Measurements from ENCODE around the gene SAT1.
"Not testable (repeated sequence)": the region's sequence is repeated elsewhere in the genome, so short reads cannot be mapped to it uniquely, and the experiment has no call there.

SAT1 gene

DNA sequence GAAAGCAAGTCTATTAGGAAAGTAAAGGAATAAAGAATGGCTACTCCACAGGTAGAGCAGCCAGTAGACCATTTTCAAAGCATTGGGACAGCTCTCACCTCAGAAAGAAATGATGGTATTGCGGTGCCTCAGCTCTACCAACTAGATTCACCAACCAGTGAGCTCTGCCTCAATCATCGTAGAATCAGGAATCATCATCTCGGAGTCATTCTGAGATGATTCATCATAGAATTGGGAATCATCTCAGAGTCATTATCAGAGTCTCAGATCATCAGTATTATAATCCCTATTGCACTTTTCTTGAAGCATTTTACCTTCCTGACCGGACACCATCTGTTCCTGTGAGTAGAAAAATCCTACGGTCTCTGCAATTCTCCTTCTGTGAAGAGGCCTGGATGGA is 17.5 kb upstream of the SAT1 start:
- no peaks in the 10 kb centered on the region for H3K36me3 Mint-ChIP-seq
- no peak overlapping the region for H3K4me3 Mint-ChIP-seq
- H3K27ac Mint-ChIP-seq = no peak overlapping the region
- no peaks in the 10 kb centered on the region for H3K27me3 Mint-ChIP-seq
- H3K9me3 Mint-ChIP-seq = no peaks in the 10 kb centered on the region
- H3K4me1 Mint-ChIP-seq = no peaks in the 10 kb centered on the region
- ATAC-seq = no peak

DNA sequence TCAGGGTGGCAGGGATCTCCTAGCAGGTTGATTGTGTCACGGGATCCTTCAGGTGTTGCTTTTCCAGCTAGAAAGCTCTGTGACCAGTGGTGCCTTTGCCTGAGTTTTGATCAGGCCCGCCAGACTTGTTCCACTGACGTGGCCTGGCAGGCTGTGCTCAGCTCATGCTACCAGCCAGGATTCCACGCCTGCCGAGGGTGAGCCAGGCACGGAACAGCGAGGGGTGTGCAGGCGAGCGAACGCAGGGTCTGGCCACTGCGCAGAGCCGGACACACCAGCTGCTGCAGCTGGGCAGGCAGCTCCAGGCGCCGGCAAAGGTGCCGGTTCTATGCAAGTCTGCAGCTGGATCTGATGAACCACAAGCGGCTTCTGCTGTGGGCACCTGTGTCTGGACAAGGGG is 17.1 kb upstream of the SAT1 start:
- no peaks in the 10 kb centered on the region for H3K36me3 Mint-ChIP-seq
- ATAC-seq = no peak
- no peak overlapping the region for H3K4me3 Mint-ChIP-seq
- no peaks in the 10 kb centered on the region for H3K4me1 Mint-ChIP-seq
- H3K27me3 Mint-ChIP-seq = no peaks in the 10 kb centered on the region
- H3K27ac Mint-ChIP-seq = no peak overlapping the region
- H3K9me3 Mint-ChIP-seq = no peaks in the 10 kb centered on the region

DNA sequence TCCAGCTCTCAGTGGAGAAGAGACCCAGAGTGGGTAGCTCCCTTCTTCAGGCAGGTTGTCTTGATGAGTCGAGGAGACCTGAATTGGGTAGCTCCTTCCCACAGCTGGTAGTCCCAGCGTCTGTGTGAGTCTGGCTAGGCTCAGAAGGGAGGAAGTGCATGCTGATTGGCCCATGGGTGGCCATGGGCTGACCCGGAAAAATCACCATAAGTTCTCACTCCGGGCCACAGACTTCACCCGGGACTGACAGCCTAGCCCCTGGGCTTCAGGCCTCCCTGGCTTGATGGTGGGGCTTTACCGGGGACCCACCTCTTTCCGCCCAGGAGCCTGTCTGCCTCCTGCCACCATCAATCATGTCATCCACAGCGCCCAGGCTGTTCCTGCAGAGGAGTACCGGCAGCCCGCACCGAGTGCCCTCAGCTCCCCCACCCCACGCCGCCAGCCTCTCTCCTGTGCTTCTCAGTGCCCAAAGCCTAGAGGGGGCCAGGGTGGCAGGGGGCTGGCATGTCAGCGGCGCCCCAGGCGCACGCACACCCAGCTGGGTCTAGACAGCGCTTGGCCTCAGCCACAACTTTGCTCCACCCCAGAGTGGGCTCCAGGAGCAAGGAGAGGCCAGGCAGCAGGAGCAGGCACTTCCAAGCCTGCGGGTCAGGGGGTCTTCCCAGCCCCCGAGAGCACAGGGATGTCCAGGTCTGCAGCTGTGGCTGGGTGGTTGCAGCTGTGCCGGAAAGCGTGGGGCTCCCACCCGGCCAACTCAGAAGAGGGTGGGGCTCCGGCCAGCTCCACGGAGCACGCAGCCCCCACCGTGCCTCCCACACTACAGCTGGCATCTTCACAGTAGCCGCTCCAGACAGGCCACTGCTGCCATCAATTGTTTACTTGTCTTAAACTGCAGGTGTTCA is 16.1 kb upstream of the SAT1 start:
- no peak overlapping the region for H3K27ac Mint-ChIP-seq
- peak overlapping the region; percentile 53 for H3K4me3 Mint-ChIP-seq
- H3K9me3 Mint-ChIP-seq = no peaks in the 10 kb centered on the region
- no peaks in the 10 kb centered on the region for H3K36me3 Mint-ChIP-seq
- no peaks in the 10 kb centered on the region for H3K27me3 Mint-ChIP-seq
- peak; percentile 55 for ATAC-seq
- no peaks in the 10 kb centered on the region for H3K4me1 Mint-ChIP-seq

DNA sequence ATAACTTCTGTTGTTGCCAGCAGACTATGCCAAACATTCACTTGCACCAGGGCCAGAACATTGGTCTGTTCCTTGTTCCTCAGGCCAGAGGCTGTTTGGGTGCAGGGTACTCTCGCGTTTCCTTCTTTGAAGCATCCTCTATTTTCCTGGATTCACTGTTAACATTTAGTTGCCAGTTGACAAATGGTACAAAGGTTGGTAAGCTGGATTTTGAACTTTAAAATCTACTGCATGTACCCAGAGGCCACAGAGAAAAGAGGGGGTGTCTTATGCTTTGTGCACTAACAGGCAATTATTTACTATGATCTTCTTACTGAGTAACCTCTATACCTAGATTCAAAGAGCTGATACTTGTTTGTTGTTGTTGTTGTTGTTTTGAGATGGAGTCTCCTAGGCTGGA is 12.8 kb upstream of the SAT1 start:
- no peaks in the 10 kb centered on the region for H3K36me3 Mint-ChIP-seq
- no peaks in the 10 kb centered on the region for H3K27me3 Mint-ChIP-seq
- H3K27ac Mint-ChIP-seq = no peak overlapping the region
- no peaks in the 10 kb centered on the region for H3K9me3 Mint-ChIP-seq
- no peak overlapping the region for H3K4me3 Mint-ChIP-seq
- peaks cover 13% of the 10 kb centered on the region for H3K4me1 Mint-ChIP-seq
- no peak for ATAC-seq

DNA sequence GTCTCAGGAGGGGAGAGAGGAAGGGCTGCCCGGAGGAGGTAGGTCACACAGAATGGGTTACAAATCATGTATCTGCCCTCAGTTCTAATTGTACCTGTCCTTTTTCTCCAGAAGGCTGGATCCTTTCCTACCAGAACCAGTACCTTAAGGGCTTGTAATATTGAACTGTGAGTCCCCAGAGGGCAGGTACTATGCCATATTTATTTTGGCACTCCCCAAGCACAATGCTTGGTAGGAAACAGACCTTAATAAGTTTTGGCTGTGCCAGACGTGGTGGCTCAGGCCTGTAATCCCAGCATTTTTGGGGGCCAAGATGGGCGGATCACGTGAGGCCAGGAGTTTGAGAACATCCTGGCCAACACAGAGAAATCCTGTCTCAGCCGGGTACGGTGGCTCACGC is 11.9 kb upstream of the SAT1 start:
- not testable (repeated sequence) for ATAC-seq, H3K36me3 Mint-ChIP-seq, H3K4me3 Mint-ChIP-seq, H3K27me3 Mint-ChIP-seq, H3K27ac Mint-ChIP-seq, H3K9me3 Mint-ChIP-seq
- H3K4me1 Mint-ChIP-seq = peaks cover 13% of the 10 kb centered on the region

DNA sequence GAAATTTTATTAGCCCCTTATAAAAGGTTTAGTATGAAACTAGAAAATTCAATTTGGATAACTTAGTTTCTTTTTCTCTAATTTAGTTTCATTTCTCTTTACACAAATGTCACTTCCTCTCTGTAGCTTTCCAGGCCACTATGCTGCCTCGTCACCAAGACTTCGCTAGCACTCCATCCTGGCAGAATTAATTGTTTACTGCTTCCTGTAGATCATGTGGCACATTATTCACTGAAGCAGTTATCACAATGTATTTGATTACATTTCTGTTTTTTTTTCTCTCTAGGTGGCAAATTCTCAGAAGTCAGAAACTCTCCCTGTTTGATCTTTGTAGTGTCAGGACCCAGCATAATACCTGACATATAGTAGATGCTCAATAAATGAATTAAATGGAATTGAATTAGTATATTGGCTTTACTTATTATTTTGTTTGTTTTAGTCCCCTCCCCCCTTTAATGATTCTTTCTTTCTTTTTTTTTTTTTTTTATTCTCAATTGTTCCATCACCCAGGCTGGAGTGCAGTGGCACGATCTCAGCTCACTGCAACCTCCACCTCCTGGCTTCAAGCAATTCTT is 9.3 kb upstream of the SAT1 start:
- peak overlapping the region; percentile 91 for H3K27ac Mint-ChIP-seq
- peak overlapping the region; percentile 67 for H3K4me3 Mint-ChIP-seq
- H3K36me3 Mint-ChIP-seq = no peaks in the 10 kb centered on the region
- no peaks in the 10 kb centered on the region for H3K9me3 Mint-ChIP-seq
- peak; percentile 88 for ATAC-seq
- peaks cover 13% of the 10 kb centered on the region for H3K4me1 Mint-ChIP-seq
- H3K27me3 Mint-ChIP-seq = no peaks in the 10 kb centered on the region

DNA sequence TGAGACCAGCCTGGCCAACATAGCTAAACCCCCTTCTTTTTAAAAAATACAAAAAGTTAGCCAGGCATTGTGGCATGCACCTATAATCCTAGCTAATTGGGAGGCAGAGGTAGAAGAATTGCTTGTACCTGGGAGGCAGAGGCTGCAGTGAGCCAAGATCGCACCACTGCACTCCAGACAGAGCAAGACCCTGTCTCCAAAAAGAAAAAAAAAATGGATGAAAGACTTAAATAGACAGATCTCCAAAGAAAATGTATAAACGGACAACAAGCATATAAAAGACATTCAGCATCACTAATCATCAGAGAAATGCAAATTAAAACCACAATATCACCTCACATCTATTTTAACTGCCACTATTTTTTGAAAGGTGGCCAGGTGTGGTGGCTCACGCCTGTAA is 6.6 kb upstream of the SAT1 start:
- Mint-ChIP-seq H3K4me3 (no peak overlapping the region), H3K4me1 (peaks cover 13% of the 10 kb centered on the region), H3K27ac (no peak overlapping the region), H3K9me3 (no peaks in the 10 kb centered on the region), H3K27me3 (no peaks in the 10 kb centered on the region), H3K36me3 (no peaks in the 10 kb centered on the region)
- ATAC-seq = no peak

DNA sequence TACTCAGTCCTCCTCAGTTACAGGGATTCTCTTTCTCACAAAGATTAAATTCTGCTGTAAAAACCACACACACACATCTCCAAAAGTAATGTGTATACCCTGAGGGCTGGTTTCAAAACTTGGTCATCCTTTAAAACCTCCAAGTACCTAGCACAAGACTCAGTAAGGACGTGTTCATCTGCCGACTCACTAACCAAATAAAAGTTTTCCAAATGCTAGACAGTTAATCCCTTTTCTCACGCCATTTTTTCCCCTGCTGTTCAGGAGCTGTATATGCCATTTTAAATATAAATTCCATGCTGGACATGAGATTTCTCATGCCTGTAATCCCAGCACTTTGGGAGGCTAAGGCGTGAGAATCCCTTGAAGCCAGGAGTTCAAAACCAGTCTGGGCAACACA is 3.9 kb upstream of the SAT1 start:
- Mint-ChIP-seq H3K4me3 (no peak overlapping the region), H3K27me3 (no peaks in the 10 kb centered on the region), H3K4me1 (peaks cover 20% of the 10 kb centered on the region), H3K36me3 (peaks cover 5% of the 10 kb centered on the region), H3K9me3 (no peaks in the 10 kb centered on the region), H3K27ac (no peak overlapping the region)
- no peak for ATAC-seq

DNA sequence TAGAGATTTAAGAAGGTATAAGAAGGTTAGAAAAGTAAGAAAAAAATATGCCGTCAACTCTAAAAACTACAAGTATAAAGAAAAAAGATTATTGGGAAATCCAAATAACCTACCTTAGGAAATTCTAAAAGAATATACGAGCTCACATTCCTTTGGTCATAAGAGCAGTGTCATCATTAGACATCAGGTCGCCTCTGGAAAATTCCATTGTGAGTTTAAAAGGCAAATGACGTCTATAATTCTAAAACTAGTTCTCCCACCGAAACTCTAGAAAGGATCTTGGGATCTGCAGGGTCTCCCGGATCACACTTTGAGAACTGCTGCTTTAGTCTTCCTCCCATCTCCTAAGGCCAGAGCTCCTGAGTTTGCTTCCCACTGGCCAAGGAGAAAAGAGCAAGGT is 518 bp upstream of the SAT1 start:
- peaks cover 20% of the 10 kb centered on the region for H3K36me3 Mint-ChIP-seq
- no peaks in the 10 kb centered on the region for H3K27me3 Mint-ChIP-seq

DNA sequence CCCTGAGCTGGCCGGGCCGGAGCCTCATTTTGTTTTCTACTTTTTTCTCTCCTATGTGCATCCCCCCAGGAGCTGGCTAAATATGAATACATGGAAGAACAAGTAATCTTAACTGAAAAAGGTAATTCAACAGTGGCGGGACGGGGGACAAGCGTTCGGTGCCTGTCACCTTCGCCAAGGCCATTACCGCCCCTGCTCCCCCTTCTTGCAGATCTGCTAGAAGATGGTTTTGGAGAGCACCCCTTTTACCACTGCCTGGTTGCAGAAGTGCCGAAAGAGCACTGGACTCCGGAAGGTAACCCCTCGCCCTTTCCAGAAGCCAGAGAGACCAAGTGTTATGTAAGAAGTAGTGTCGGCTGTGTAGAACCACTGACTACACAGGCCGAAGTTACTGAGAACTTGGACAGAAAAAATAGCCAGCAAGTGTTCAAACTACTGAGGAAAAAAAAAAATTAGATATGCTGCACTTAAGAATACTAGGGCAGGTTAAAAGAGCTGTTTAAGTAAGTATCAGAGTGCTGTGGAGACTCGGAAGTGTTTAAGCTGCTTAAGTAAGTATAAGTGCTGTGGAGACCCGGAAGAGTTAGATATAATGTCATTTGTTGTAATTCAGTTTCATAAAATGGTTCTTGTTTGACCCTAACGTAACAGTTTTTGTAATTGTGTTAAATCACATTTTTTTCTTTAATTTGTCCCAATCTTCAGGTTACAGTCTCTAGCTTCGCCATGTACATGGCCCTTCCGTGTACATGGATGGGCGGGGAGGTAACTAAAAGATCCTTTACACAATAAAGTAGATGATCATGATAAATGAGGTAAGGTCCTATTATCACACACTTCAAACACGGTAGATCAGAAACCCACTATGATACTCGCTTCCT is 856 bp downstream of the SAT1 start:
- Mint-ChIP-seq H3K36me3 (peaks cover 20% of the 10 kb centered on the region), H3K27ac (peak overlapping the region; percentile 94), H3K27me3 (no peaks in the 10 kb centered on the region), H3K4me3 (peak overlapping the region; percentile 97), H3K4me1 (peaks cover 31% of the 10 kb centered on the region), H3K9me3 (no peaks in the 10 kb centered on the region)
- ATAC-seq = no peak

More for the DNA sequence above, 518 bp upstream of the SAT1 start:
- Mint-ChIP-seq H3K27ac (peak overlapping the region; percentile 94), H3K4me1 (peaks cover 31% of the 10 kb centered on the region), H3K9me3 (no peaks in the 10 kb centered on the region), H3K4me3 (peak overlapping the region; percentile 97)
- no peak for ATAC-seq

DNA sequence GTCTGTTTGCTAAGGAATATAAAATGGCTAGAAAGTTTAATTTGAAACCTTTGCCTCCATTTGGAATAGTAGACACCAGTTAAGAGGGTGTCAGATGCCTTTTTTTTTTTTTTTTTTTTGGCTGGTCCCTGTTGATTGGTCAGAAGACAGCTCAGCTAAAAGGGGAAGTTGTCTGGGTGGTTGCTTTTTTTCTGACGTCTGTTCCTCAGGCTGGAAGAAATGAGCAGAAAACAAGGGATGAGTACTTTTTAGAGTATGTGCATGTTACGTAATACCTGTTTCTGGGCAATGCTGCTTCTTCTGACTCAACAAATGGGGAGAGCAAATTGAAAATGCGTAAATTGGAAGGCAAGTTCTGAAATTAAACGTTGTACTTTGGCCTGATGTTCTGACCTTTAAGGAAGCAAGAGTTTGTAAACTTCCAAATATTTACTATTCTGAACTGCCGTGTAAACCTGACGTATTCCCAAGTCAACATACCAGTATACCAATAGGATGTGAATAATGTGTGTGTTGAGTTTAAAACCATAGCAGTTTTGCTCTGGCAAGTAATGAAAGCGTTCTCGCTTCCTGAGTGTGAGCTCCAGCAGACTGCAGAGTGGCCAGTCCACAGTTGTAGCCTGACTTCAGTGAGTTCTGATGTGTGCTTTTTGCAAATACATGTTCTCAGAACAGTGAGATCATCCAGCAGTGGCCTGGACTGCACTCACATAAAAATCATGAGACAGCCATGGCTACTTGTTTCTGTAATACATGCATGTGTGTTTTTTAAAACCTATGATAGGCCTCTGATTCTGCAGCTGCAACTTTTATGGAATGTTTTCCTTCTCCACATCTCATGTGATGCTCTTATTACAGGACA is 1.7 kb downstream of the SAT1 start:
- H3K4me1 Mint-ChIP-seq = peaks cover 31% of the 10 kb centered on the region
- ATAC-seq = no peak
- no peaks in the 10 kb centered on the region for H3K27me3 Mint-ChIP-seq
- peaks cover 20% of the 10 kb centered on the region for H3K36me3 Mint-ChIP-seq
- H3K9me3 Mint-ChIP-seq = no peaks in the 10 kb centered on the region
- peak overlapping the region; percentile 97 for H3K4me3 Mint-ChIP-seq
- peak overlapping the region; percentile 94 for H3K27ac Mint-ChIP-seq

DNA sequence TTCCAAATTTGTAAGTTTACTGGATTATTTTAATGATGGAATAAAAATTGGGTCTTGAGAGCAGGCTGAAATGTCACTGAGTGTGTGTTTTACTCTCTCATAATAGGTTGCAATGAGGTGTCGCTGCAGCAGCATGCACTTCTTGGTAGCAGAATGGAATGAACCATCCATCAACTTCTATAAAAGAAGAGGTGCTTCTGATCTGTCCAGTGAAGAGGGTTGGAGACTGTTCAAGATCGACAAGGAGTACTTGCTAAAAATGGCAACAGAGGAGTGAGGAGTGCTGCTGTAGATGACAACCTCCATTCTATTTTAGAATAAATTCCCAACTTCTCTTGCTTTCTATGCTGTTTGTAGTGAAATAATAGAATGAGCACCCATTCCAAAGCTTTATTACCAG is 2.6 kb downstream of the SAT1 start:
- ATAC-seq = no peak
- Mint-ChIP-seq H3K9me3 (no peaks in the 10 kb centered on the region), H3K4me3 (peak overlapping the region; percentile 97), H3K27ac (no peak overlapping the region), H3K27me3 (no peaks in the 10 kb centered on the region), H3K4me1 (peaks cover 31% of the 10 kb centered on the region), H3K36me3 (peaks cover 20% of the 10 kb centered on the region)

DNA sequence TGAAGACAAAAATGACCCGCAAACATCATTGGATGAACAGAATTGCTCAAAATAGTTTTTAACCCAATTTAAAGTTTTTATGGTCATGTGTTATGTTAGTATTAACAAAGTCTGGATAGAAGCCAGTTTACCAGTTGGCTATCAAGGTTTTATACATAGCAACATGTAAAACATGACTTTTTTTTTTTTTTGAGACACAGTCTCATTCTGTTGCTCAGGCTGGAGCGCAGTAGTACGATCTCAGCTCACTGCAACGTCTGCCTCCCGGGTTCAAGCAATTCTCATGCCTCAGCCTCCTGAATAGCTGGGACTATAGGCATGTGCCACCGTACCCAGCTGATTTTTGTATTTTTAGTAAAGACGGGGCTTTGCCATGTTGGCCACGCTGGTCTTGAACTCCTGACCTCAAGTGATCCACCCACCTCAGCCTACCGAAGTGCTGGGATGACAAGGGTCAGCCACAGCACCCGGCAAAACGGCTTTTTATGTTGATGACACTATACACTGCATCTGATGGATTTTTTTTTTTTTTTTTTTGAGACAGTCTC is 3.4 kb downstream of the SAT1 start:
- Mint-ChIP-seq H3K27ac (no peak overlapping the region), H3K4me3 (peak overlapping the region; percentile 15), H3K27me3 (no peaks in the 10 kb centered on the region), H3K9me3 (no peaks in the 10 kb centered on the region), H3K36me3 (peaks cover 20% of the 10 kb centered on the region), H3K4me1 (peaks cover 31% of the 10 kb centered on the region)
- no peak for ATAC-seq

DNA sequence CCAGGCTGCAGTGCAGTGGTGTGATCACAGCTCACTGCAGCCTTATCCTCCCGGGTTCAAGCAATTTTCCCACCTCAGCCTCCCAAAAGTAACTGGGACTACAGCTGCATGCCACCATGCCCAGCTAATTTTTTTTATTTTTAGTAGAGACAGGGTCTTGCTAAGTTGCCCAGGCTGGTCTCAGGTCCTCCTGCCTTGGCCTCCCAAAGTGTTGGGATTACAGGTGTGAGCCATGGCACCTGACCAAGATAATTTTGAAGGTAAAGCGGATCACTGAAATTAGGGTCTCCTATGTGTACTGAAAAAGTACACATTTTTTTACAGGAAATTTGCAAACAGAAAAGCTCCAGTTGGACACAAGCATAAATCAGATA is 4.8 kb downstream of the SAT1 start:
- H3K27ac Mint-ChIP-seq = no peak overlapping the region
- peaks cover 23% of the 10 kb centered on the region for H3K4me1 Mint-ChIP-seq
- H3K4me3 Mint-ChIP-seq = no peak overlapping the region
- no peaks in the 10 kb centered on the region for H3K9me3 Mint-ChIP-seq
- H3K27me3 Mint-ChIP-seq = no peaks in the 10 kb centered on the region
- ATAC-seq = no peak
- H3K36me3 Mint-ChIP-seq = peaks cover 20% of the 10 kb centered on the region
